ENCODE measurements around the gene CDK19.

Gene CDK19

GRCh38 chr6:110619275-110619908 lies 195.9 kb downstream of the CDK19 start:
- no peak for DNase-seq (ENCODE audit: low read depth, low spot score)
- Histone ChIP-seq H3K9me3 (ENCODE audit: low read depth, low read length) (no peaks in the 10 kb centered on the region), H3K27ac (no peak overlapping the region), H3K36me3 (ENCODE audit: insufficient read depth, low read length) (peaks cover 16% of the 10 kb centered on the region), H3K4me3 (no peak overlapping the region), H3K9ac (ENCODE audit: insufficient read length) (no peak overlapping the region)
- no peak for TF ChIP-seq FOXP2 (optimal IDR thresholded peaks at IDR 0.05; ENCODE audit: control extremely low read depth, extremely low read length, insufficient read depth)
- TF ChIP-seq POLR2AphosphoS5 (IDR thresholded peaks at IDR 0.05; ENCODE audit: borderline replicate concordance, low read depth, low read length) = no peak
- TF ChIP-seq EZH2 (IDR thresholded peaks at IDR 0.05) = no peak

GRCh38 chr6:110618591-110619267 lies 196.5 kb downstream of the CDK19 start:
- no peak for DNase-seq (ENCODE audit: low read depth, low spot score)
- TF ChIP-seq EZH2 (IDR thresholded peaks at IDR 0.05) (no peak), POLR2AphosphoS5 (IDR thresholded peaks at IDR 0.05; ENCODE audit: borderline replicate concordance, low read depth, low read length) (no peak), FOXP2 (optimal IDR thresholded peaks at IDR 0.05; ENCODE audit: control extremely low read depth, extremely low read length, insufficient read depth) (no peak)
- Histone ChIP-seq H3K9me3 (ENCODE audit: low read depth, low read length) (no peaks in the 10 kb centered on the region), H3K27ac (no peak overlapping the region), H3K9ac (ENCODE audit: insufficient read length) (no peak overlapping the region), H3K36me3 (ENCODE audit: insufficient read depth, low read length) (peaks cover 23% of the 10 kb centered on the region), H3K4me3 (no peak overlapping the region)

GRCh38 chr6:110617057-110617456 lies 198.2 kb downstream of the CDK19 start:
- Histone ChIP-seq H3K9me3 (ENCODE audit: low read depth, low read length) (no peaks in the 10 kb centered on the region), H3K9ac (ENCODE audit: insufficient read length) (no peak overlapping the region), H3K36me3 (ENCODE audit: insufficient read depth, low read length) (peaks cover 16% of the 10 kb centered on the region), H3K4me3 (no peak overlapping the region), H3K27ac (no peak overlapping the region)
- TF ChIP-seq POLR2AphosphoS5 (IDR thresholded peaks at IDR 0.05; ENCODE audit: borderline replicate concordance, low read depth, low read length) (no peak), FOXP2 (optimal IDR thresholded peaks at IDR 0.05; ENCODE audit: control extremely low read depth, extremely low read length, insufficient read depth) (no peak), EZH2 (IDR thresholded peaks at IDR 0.05) (no peak)
- DNase-seq (ENCODE audit: low read depth, low spot score) = no peak

- DNase-seq (ENCODE audit: low read depth, low spot score) = no peak
- no peak for TF ChIP-seq EZH2 (IDR thresholded peaks at IDR 0.05)
- no peak for TF ChIP-seq POLR2AphosphoS5 (IDR thresholded peaks at IDR 0.05; ENCODE audit: borderline replicate concordance, low read depth, low read length)
- TF ChIP-seq FOXP2 (optimal IDR thresholded peaks at IDR 0.05; ENCODE audit: control extremely low read depth, extremely low read length, insufficient read depth) = no peak
- no peak overlapping the region for H3K4me3 ChIP-seq
- no peak overlapping the region for H3K9ac ChIP-seq (ENCODE audit: insufficient read length)
- no peaks in the 10 kb centered on the region for H3K9me3 ChIP-seq (ENCODE audit: low read depth, low read length)
- H3K27ac ChIP-seq = no peak overlapping the region
- peaks cover 11% of the 10 kb centered on the region for H3K36me3 ChIP-seq (ENCODE audit: insufficient read depth, low read length)
Observed at GRCh38 chr6:110615722-110616121, 199.5 kb downstream of the CDK19 start.

- no peak for DNase-seq (ENCODE audit: low read depth, low spot score)
- Histone ChIP-seq H3K9ac (ENCODE audit: insufficient read length) (no peak overlapping the region), H3K9me3 (ENCODE audit: low read depth, low read length) (no peaks in the 10 kb centered on the region), H3K36me3 (ENCODE audit: insufficient read depth, low read length) (peaks cover 11% of the 10 kb centered on the region), H3K4me3 (no peak overlapping the region), H3K27ac (no peak overlapping the region)
- TF ChIP-seq FOXP2 (optimal IDR thresholded peaks at IDR 0.05; ENCODE audit: control extremely low read depth, extremely low read length, insufficient read depth) (no peak), EZH2 (IDR thresholded peaks at IDR 0.05) (no peak), POLR2AphosphoS5 (IDR thresholded peaks at IDR 0.05; ENCODE audit: borderline replicate concordance, low read depth, low read length) (no peak)
Observed at GRCh38 chr6:110614586-110614985, 200.7 kb downstream of the CDK19 start.

GRCh38 chr6:110614106-110614505 lies 201.2 kb downstream of the CDK19 start:
- H3K9ac ChIP-seq (ENCODE audit: insufficient read length) = no peak overlapping the region
- H3K9me3 ChIP-seq (ENCODE audit: low read depth, low read length) = no peaks in the 10 kb centered on the region
- TF ChIP-seq EZH2 (IDR thresholded peaks at IDR 0.05) = no peak
- TF ChIP-seq FOXP2 (optimal IDR thresholded peaks at IDR 0.05; ENCODE audit: control extremely low read depth, extremely low read length, insufficient read depth) = no peak
- no peak for TF ChIP-seq POLR2AphosphoS5 (IDR thresholded peaks at IDR 0.05; ENCODE audit: borderline replicate concordance, low read depth, low read length)
- no peak overlapping the region for H3K4me3 ChIP-seq
- H3K27ac ChIP-seq = no peak overlapping the region
- no peak for DNase-seq (ENCODE audit: low read depth, low spot score)
- peaks cover 11% of the 10 kb centered on the region for H3K36me3 ChIP-seq (ENCODE audit: insufficient read depth, low read length)

GRCh38 chr6:110613356-110613755 lies 201.9 kb downstream of the CDK19 start:
- Histone ChIP-seq H3K36me3 (ENCODE audit: insufficient read depth, low read length) (peaks cover 11% of the 10 kb centered on the region), H3K9ac (ENCODE audit: insufficient read length) (no peak overlapping the region), H3K4me3 (no peak overlapping the region), H3K9me3 (ENCODE audit: low read depth, low read length) (no peaks in the 10 kb centered on the region), H3K27ac (no peak overlapping the region)
- no peak for TF ChIP-seq EZH2 (IDR thresholded peaks at IDR 0.05)
- no peak for TF ChIP-seq POLR2AphosphoS5 (IDR thresholded peaks at IDR 0.05; ENCODE audit: borderline replicate concordance, low read depth, low read length)
- no peak for TF ChIP-seq FOXP2 (optimal IDR thresholded peaks at IDR 0.05; ENCODE audit: control extremely low read depth, extremely low read length, insufficient read depth)
- no peak for DNase-seq (ENCODE audit: low read depth, low spot score)

GRCh38 chr6:110612298-110612697 lies 203.0 kb downstream of the CDK19 start:
- H3K4me3 ChIP-seq = no peak overlapping the region
- no peak overlapping the region for H3K27ac ChIP-seq

More at GRCh38 chr6:110612298-110612697, 203.0 kb downstream of the CDK19 start:
- no peak for DNase-seq (ENCODE audit: low read depth, low spot score)
- Histone ChIP-seq H3K9ac (ENCODE audit: insufficient read length) (no peak overlapping the region), H3K9me3 (ENCODE audit: low read depth, low read length) (no peaks in the 10 kb centered on the region), H3K36me3 (ENCODE audit: insufficient read depth, low read length) (peaks cover 11% of the 10 kb centered on the region)
- TF ChIP-seq FOXP2 (optimal IDR thresholded peaks at IDR 0.05; ENCODE audit: control extremely low read depth, extremely low read length, insufficient read depth) = no peak
- no peak for TF ChIP-seq EZH2 (IDR thresholded peaks at IDR 0.05)
- no peak for TF ChIP-seq POLR2AphosphoS5 (IDR thresholded peaks at IDR 0.05; ENCODE audit: borderline replicate concordance, low read depth, low read length)

Measured in SK-N-MC (cell line).